HG03342 (cell line): ENCODE results near the gene DTL.

Experiments used
- ATAC-seq: cut with Tn5 transposase; IDR thresholded peaks from one replicate; pipeline ENCODE4 v1.9.1; 2021; ENCODE audit warnings: mild to moderate bottlenecking, moderate library complexity; ENCODE audit not compliant: unreplicated experiment

The DTL gene

DNA sequence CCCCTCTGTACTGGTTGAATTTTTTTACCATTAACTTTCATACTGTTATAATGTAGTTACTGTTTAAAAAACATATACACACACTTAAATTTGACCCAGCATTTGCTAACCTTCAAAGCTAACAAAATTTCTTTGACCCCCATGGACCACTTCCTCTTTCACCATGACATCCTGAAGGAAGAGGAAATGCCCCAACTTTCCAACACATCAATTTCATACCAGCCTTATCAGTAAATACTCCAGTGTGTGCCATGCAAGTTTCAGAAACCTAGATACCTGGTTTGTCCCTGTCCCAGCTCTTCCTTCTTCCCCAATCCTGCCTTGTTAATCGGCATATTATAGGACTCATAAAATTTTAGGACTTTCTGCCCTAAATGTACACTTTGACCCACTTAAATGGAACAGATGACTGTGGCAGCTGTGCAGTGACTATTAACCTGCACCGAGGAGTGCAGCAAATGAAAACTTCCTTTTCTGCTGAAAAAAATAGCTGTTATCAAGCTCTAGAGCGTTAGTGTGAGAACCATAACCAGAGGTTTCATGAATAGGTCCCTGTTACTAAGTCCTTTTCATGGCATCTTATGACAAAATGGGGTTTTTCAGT, 54.1 kb downstream of the DTL start:
- no peak for ATAC-seq

DNA sequence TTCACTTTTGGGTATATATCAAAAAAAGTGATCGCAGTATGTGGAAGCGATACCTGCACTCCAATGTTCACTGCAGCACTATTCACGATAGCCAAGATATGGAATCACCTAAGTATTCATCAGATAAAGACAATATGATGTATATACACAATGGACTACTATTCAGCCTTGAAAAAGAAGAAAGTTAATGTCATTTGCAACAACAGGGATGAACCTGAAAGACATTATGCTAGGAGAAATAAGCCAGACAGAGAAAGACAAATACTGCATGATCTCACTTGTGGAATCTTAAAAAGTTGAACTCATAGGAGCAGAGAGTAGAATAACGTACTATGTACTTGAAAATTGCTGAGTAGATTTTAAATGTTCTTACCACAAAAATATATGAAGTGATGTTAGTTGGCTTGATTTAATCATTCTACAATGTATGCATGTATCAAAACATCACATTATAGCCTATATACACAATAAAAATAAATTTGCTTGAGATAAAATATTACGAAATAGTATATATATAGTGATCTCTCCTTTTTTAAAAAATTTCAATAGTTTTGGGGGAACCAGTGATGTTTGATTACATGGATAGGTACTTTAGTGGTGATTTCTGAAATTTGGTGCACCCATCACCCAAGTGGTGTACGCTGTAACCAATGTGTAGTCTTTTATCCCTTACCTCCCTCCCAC, 56.0 kb downstream of the DTL start:
- ATAC-seq = no peak

DNA sequence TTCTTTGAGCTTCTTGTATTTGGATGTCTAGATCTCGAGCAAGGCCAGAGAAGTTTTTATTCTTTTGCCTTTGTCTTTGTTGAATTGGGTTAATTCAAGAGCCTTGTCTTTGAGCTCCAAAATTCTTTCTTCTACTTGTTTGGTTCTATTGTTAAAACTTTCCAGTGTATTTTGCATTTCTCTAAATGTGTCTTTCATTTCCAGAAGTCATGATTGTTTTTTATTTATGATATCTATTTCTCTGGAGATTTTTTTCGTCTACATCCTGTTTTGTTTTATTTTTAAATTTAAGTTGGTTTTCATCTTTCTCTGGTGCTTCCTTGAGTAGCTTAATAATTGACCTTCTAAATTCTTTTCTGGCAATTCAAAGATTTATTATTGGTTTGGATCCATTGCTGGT, 61.8 kb downstream of the DTL start:
- no peak for ATAC-seq

DNA sequence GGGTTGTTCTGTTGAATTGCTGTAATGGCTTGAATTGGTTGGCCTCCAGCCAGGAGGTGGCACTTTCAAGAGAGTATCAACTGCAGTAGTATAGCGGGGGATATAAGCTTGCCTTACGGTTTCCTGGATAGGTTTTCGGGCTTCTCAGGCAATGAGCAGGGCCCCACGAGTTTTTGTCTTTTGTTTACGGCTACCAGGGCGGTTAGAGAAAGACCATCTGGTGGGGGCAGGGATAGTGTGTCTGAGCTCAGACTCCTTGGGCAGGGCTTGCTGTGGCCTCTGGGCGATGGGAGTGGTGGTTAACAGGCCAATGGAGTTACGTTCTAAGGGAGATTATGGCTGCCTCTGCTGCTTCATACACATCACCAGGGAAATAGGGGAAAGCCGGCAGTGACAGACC, 62.8 kb downstream of the DTL start:
- no peak for ATAC-seq

DNA sequence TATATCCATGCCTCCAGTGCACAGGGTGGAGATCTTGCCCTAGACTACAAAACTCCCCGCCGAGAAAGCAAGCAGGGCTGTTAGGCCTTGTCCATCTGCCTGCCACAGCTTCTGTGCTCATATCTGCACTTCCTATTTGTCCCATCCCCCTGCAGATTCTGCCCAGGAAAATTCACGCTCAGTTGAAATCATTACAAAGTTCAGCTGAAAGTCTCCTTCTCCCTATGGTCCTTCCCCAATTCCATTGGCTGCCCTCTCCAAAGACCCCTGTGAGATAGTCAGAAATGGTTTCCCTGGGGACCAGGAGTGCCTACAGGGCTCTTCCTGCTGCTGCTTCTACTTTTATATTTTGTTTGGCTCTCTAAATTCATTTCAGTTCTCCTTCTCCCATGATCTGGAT, 63.2 kb downstream of the DTL start:
- ATAC-seq = no peak

DNA sequence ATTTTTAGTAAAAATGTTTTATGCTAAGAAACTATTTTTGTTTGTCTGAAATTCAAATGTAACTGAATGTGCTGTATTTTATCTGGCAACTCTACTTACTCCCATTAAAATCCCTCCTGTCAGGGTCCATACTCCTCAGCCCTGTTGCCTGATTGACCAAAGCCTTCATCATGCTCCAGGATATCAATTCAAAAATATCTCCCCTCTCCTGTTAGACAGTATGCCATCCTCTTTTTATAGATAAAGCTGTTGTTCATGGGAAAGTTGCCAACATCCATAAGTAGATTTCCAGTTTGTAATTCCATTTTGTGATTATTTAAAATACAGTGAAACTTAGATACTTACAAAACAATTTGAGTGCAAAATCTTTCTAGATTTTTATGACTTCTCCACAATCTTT, 65.7 kb downstream of the DTL start:
- ATAC-seq = no peak

DNA sequence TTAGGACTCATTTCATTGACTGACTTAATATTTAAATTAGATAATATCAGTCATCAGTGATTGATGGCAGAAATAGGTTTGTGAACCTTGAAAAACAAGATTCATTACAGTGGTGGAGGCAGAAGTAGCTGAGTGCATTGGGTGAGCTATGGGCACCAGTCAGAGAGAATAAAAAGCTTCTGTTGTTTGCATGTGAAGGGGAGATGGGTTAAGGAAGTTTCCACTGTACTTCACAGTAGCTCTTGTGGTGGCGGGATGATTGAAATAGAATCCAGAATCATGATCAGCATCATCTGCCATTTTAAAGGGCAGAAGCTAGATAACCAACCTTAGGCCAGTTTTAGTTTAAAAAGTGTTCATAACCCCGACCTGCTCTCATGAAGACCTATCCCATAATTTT, 66.2 kb downstream of the DTL start:
- ATAC-seq = no peak

DNA sequence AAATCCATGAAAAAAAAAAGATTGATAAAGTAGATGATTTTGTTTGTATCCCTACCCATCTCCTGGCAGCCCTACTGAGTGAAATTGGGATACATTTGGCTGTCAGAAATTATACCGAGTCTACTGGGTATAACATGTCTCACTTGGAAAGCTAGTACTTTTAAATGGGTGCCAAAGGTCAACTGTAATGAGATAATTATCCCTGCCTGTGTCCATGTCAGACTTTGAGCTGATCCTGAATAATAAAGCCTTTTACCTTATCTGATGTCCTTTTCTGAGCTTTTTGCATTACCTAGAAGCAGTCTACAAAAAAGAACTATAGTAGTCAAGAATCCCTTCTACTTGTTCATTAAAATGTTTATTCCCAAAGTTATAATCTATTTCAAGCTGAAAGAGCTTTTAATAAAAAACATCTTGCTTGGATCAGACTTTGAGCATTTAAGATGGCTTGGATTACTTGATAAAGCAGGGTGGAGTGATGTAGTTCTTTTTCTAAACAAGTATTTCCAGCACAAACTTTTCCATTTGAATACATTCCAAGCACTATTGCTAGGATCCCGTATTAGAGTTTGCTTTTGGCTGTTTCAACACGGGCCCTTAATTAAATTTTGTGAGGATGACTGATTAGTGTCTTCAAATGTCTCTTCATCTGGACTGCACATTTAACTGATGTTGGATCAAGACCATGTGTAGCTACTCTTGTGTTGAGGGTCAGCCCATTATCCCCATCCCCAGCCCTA, 69.2 kb downstream of the DTL start:
- no peak for ATAC-seq

DNA sequence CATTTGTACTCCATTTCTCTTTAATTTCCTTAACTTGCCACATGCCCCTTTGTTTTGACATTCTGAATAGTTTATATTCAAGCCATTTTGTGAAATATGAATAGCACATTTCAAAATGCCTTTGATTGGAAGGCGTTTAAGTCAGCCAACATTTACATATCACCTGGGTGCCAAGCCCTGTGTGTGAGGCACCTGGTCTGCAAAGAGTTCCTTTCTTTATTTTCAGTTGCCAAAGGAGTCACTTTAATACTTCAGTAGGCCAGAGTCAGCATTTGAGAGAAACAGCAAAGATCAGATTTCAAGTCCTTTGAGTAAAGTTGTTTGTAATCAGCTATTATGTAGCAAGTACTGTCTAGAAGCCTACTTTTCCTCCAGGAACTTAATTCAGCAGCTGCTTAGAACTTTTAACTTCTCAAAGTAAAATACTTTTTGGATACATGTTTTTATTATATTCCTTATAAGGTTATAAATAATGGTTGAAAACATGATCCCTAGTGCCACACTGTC, 70.8 kb downstream of the DTL start:
- ATAC-seq = no peak

DNA sequence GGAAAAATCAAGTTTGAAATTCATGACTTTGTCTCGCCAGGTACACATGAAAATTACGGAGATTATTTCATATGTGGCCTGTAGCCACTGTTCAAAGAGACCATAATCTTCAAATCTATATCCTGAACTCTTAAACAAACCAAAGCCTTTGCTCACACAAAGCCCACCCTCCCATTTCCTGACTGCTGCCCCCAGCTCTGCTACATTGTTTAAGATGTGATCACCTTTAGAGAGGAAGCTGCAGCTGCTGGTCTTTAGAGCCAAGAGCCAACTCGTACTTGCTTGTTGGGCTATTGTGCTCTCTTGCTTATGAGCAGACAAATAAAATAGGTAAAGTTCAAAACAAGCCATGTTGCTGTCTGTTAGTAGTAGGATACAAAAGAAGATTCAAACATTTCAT, 71.9 kb downstream of the DTL start:
- no peak for ATAC-seq

DNA sequence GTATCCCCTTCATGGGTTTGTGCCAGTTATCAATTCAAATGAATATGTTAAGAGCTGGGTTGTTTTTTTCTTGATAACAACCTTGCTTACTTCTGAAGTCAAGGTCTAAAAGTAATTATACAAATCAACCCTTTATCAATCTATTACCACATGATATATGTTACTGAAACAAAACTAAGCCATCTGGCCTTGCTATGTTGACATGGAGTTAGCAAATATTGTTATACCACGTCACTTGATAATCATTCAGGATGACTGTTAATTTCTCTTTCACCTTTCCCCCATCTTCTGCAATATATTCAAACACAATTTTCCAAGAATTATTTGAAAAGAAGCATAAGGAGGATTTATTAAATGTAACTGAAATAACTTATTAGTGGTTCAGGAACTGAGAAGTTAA, 72.6 kb downstream of the DTL start:
- ATAC-seq = no peak

DNA sequence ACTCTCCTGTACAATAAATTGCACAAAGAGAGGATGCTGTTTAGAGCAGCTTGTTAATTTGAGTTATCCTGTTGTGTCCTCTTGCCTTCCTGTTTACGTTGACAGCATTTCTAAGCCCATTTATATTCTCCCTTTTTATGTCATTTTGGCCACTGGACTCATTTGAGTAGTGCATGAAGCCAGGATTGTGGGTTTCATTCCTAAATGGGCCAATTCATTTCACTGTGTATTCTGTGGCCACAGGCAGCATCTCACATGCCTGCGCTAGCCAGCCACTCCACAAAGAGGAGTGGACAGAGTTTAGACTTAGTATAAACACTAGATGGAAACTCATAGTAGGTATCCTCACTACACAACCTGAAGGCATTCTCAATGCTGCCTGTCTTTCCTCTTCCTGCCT, 73.4 kb downstream of the DTL start:
- ATAC-seq = no peak

DNA sequence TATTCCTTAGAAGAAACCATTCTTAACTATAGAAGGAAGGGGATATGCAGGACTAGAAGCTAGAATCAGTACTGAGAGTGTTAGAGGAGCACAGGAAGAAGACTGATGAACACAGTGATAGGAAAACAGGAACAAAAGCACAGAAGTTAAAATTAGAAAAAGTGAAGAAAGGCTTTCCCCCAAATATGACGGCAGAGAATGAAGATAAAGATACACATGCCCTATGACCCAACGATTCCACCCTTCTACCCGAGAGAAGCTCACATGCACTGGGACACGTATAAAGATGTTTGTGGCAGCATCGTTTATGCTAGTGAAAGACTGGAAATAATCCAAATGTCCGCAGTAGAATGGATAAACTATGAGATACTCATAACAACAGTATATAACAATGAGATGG, 74.2 kb downstream of the DTL start:
- ATAC-seq = no peak

DNA sequence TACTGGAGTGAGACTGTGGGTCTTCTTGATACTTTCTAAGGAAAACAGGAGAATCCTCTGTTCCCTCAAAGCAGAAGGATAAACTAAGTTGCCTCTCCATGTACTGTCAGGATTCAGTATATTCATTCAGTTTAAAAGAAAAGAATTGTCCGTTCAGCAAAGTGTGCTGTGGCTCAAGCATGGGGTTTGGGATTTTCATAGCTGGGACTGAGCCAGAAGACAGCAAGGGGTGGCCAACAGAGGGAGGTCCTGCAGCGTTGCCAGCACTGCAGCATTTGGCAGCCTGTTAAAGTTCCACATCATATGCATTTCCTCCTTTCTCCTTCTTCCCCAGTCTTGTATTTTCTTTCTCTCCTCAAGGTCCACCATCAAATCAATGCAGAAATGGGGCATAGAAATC, 75.1 kb downstream of the DTL start:
- no peak for ATAC-seq

DNA sequence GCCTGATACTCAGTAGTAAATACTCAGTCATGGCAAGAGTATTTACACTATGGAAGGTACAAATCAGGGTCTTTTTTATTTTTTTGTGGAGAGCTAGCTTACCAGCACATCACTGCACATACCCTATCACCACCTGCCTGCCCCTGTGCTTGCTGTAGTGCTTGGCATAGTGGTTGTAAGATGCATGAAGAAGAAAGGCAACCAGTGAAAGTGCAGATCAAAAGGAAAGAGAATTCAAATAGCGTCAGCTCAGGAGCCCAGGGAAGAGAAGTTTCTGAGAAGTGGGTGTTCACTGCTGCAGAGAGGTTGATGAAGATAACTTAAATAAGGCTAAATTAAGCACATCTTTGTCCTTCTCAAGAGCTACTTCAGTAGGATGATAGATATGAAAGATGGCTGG, 76.0 kb downstream of the DTL start:
- ATAC-seq = no peak

DNA sequence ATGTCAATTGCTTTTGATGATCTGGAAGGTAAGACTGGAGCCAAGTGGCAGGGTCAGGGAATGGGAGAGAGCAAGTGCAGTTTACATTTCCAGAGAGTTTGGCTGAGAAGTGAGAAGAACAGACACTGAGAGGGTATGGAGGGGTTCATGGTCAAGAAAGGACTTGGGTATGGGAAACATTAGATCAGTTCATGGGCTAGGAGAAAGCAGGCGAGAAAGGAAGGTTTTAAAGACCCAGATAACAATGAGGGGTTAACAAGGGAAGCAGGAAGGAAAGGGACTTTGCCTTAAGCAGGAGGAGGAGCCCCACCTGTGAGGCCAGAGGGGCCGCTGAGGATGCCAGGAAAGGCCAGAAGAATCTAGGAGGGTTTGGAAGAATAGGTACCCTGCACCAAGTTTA, 78.2 kb downstream of the DTL start:
- ATAC-seq = no peak

DNA sequence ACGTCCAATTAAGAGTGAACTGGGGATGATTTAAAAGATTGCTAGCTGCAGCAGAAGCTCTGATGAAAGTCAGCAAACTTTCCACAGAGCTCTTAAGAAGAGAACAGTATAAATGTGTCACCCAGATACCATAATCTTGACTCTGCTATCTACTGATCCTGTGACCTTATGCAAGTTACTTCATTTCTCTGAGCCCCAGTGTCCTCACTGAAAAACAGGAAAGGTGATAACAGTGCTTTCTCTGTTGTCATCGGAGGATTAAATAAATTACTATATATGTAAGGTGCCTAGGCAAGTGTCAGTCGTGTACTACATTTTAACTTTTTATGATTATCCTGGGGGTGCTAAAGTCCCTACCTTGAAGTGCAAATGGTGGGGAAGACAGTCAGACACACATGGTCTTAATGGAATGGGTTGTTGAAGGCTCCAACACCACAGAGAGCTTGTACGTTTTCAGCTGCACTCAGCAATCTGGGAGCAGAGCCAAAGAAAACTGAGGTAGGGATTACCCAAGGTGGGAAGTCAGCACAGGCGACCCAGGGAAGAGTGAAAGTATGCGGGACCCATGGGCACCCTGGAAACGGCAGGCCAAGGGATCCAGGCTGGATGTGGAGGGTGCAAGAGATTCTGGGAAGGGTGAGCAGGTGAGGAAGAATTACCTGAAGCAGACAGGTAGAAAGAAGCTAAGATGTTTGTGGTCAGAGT, 82.8 kb downstream of the DTL start:
- no peak for ATAC-seq

DNA sequence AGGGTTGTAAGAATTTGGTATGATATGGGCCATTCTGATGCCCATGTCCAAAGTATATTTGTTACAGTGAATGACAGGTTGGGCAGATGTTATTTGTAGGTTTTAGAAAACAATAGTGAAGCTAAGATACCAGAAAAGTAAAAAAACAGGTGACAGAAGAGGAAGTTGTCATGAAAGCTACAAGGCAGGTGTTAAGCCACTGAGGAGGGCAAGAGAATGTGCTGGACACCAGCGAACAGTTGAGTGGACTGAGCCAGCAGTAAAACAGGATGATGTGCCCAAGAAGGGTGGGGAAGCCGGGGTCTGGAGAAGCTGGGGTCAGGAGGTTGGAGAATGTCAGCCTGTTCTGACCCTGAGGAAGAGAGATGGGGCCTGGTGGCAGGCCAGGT, 83.3 kb downstream of the DTL start:
- no peak for ATAC-seq

DNA sequence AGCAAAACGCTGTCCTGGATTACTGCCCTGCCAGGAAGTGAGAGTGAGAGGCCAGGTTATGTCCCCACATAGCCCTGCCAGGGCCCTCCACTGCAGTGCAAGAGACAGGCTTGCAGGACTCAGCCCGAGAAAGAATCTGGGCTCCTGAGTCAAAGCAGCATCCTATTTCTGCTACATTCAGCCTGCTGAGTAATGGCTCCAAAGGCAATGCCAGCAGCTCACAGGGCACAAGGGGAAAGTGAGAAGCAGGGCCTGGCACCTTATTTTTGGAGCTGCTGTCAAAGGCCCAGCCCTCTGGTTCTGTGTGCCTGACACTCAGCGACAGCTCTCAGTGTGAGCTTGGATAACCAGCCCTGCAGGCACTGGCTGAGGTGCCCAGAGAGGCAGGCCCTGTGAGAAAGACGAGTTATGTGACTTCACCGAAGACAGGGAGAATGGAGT, 83.9 kb downstream of the DTL start:
- ATAC-seq = no peak

DNA sequence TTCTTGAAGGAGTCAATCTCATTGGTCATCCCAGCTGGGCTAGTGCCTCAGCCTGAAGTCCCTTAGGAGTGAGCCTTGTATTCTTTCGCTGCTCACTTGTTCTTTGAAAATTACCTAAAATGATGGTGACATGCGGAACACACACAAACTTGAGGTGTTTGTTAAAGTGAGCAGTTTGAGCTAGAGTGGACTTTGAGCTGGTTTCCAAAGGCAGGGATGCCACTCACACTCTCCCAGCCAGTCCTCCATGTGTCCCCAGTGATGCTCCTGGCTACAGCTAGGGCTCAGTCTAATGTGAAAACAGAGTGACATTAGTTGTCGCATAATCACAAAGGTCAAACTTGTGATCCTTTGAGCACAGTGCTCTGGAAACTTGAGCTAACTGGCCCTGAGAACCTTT, 84.3 kb downstream of the DTL start:
- ATAC-seq = no peak

DNA sequence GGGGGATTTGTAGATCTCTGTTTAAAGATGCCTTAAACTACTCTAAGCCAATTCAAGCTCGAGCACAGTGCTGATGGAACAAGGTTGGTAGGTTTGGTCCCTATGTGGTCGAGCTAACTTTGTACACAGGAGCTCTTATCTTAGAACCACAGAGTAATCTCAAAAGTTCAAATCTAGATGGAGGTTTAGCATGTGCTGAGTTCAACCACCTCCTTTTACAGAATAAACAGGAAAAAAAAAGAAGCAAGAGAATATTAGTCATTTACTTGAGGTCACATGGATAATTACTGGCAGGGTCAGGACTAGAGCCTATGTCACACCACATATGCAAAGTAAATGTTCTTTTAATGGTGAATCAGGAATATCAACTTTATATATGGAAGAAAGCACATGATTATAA, 86.2 kb downstream of the DTL start:
- ATAC-seq = no peak
